GM10847 (cell line): ENCODE measurements around the gene SLC12A4.
"Not testable (repeated sequence)": the region's sequence is repeated elsewhere in the genome, so short reads cannot be mapped to it uniquely, and the experiment has no call there.

ENCODE experiments used
- POLR2A ChIP-seq: IDR thresholded peaks from 2 replicates; pipeline ENCODE4 v1.6.1; 2011; ENCODE audit not compliant: insufficient read length; ENCODE audit errors: extremely low read depth

The SLC12A4 gene

DNA sequence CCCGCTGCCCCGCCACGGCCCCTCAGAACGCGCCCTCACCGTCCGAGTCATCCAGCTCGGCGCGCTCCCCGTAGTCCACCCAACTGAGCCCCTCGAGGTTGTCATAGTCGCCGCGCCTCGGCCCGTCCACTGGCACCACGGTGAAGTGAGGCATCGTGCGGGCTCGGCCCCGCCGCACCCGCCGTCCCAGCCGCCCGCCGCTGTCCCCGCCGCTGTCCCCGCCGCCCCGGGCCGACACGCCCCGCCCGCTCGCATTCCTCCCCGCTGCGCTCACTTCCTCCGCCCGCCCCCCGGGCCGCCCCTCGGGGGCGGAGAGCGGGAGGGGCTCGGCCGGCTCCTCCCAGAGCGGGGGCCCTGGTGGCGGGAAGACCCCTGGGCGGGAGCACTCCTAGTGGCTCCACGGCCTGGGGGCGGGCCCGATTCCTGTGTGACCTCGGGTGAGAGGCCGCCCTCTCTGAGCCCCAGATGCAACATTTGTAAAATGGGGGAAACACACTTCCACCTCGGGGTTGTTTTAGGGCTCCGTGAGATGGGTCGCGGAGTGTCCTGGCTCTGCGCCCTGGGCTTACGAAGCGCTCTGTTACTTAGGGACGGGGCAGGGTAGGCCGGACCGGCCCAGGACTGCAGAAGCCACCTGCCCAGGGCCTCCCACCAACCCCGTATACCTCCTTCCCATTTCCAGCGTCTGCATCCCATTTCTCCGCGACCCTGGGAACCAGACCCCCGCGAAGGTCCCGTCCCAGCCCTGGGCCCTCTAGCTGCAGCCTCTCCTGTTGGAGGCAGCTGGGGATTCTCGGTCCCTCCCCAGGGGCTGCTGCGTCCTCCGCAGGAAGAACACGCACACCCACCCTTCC, at the start of gene SLC12A4:
SLC12A4 (minus strand) TSS at position 238 of the 854 bp plus-strand sequence; CDS start at position 154, 84 bp downstream.
- peak; percentile 59 for TF ChIP-seq POLR2A

DNA sequence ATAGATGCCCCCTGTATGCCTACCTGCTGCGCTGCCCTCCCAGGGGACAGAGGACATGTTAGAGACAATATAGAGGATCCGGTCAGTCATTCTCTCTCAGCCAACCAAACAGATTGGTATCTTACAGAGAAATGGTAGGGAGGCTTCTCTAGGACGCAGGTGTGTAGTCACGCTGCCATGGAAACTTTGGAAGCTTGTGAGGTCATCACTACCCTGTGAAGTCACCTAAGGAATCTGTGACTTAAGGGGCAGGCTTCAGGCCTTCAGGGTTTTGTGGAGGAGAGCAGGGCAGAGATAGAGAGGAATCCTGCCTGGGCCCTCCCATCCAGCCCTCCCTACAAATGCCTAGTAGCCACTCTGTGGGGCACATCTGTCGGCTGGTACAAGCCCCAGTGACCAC, 47.2 kb upstream of the SLC12A4 start, which contains the start of gene DPEP2NB:
DPEP2NB (minus strand) TSS at position 231 of the 400 bp plus-strand sequence; CDS start at position 90, 141 bp downstream.
- TF ChIP-seq POLR2A, result no peak

- no peak for TF ChIP-seq POLR2A
These were observed 45.0 kb upstream of the SLC12A4 start for GRCh38 chr16:68013440-68013839.

- no peak for TF ChIP-seq POLR2A
These were observed 40.8 kb upstream of the SLC12A4 start for GRCh38 chr16:68009157-68009735.

DNA sequence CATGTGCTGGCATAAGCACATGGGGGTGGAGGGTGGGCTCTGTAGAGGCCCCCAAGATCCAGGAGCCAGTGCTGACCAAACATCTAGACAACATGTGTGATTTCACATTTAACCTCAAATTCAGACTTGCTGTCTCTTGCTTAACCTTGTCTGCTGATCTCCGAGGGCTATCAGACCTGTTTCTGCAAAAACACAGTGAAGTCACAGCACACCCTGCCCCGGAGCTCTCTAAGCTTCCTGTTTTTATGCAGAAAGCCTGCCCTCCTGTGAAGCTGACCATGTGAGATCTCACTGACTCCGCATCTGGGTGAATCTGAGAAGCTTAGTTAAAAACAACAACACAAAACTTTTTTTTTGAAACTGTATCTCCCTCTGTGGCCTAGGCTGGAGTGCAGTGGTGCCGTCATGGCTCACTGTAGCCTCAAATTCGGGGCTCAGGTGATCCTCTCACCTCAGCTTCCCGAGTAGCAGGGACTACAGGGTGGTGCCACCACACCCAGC, 37.4 kb upstream of the SLC12A4 start:
- TF ChIP-seq POLR2A, result no peak

DNA sequence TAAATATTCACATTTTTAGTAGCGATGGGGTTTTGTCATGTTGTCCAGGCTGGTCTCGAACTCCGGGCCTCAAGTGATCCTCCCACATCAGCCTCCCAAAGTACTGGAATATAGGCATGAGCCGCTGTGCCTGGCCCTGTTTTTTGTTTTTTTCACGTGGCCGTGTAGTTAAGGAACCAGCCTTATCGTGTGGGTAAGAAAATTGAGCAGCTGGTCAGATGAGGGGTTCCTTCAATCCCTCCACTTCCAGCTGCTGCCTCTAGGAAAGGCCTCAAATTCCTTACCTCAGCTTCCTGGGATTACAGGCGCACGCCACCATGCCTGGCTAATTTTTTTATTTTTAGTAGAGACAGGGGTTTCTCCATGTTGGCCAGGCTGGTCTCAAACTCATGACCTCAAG, 36.8 kb upstream of the SLC12A4 start:
- no peak for TF ChIP-seq POLR2A

DNA sequence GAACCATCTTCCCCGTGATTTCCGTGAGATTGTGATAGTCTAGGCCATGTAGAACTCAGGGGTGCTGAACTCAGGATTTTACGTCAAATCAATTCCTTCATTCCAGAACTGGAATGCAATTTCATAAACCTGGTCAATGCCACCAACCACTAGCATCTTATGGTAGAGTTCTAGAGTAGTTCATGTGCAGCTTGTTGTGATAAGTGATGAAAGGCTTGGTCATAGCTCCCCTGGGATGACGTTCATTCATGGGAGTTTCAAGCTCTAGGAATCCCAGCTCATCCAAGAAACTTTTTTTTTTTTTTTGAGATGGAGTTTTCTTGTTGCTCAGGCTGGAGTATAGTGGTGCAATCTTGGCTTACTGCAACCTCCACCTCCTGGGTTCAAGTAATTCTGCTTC, 34.6 kb upstream of the SLC12A4 start:
- no peak for TF ChIP-seq POLR2A

DNA sequence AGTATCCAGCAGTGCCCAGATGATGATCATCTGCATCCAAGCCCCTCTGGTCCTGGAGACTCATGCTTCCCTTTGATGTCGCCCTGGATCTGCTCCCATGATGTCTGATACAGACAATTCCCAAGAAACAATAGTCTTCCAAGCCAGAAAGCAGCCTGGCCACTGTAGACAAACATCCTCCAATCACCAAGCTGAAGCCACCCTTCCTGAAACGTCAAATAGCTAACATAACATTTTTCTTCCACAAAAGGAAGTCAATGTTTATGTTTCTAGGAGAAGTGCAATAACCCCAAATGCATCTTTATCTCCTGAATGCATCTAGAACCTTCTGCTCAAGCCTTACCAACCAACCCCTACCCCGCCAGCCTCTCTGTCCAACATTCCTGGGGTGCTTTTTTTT, 32.0 kb upstream of the SLC12A4 start:
- TF ChIP-seq POLR2A, result no peak

GRCh38 chr16:67999985-68000384, 31.5 kb upstream of the SLC12A4 start:
- TF ChIP-seq POLR2A, result no peak

DNA sequence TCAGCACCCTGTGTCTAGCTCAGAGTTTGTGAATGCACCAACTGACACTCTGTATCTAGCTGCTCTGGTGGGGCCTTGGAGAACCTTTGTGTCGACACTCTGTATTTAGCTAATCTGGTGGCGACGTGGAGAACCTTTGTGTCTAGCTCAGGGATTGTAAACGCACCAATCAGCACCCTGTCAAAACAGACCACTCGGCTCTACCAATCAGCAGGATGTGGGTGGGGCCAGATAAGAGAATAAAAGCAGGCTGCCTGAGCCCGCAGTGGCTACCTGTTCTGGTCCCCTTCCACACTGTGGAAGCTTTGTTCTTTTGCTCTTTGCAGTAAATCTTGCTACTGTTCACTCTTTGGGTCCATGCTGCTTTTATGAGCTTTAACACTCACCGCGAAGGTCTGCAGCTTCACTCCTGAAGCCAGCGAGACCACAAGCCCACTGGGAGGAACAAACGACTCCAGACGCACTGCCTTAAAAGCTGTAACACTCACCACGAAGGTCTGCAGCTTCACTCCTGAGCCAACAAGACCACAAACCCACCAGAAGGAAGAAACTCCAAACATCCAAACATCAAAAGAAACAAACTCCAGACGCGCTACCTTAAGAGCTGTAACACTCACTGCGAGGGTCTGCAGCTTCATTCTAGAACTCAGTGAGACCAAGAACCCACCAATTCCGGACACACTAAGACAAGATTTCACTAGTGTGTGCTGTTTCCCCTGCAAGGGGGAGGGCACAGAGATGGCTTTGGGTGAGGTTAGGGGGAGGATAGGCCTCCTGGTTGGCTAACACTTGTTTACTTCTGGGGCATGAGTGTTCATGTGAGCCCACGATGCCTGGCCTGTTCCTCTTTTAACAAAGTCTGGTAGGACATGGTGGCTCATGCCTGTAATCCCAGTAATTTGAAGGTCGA, 30.6 kb upstream of the SLC12A4 start, which contains the start of gene DPEP2:
DPEP2 (minus strand) TSS at position 706 of the 910 bp plus-strand sequence. CDS start 6,272 bp downstream, outside the sequence.
- not testable (repeated sequence) for TF ChIP-seq POLR2A

DNA sequence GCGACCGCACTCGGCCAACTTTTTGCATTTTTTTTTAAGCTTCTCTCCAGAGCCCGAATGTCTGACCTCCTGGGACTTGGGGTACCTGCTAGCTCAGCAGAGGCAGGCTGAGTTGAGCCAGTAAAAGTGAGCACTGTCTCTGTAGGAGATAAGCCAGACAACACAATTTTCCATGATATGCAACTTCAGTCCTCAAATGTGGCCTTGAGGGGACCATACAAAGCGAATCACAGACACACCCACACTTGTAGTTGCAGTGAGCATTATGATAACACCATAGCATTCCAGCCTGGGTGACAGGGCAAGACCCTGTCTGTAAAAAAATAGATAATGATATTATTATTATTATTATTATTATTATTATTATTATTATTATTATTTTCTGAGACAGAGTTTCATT, 28.2 kb upstream of the SLC12A4 start:
- no peak for TF ChIP-seq POLR2A

DNA sequence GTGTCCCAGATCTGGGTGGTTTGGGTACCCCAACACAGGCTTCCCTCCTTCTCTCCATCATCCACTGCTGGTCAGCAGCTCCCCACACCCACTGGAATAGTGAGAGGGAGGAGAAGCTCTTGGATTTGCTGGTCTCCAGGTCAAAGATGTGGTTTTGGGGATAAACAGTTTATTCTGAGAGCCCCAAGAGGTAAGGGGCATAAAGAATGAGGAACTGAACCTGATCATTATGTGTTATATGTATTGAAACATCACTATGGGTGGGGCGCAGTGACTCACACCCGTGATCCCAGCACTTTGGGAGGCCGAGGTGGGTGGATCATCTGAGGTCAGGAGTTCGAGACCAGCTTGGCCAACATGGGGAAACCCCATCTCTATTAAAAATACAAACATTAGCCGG, 27.0 kb upstream of the SLC12A4 start:
- no peak for TF ChIP-seq POLR2A

DNA sequence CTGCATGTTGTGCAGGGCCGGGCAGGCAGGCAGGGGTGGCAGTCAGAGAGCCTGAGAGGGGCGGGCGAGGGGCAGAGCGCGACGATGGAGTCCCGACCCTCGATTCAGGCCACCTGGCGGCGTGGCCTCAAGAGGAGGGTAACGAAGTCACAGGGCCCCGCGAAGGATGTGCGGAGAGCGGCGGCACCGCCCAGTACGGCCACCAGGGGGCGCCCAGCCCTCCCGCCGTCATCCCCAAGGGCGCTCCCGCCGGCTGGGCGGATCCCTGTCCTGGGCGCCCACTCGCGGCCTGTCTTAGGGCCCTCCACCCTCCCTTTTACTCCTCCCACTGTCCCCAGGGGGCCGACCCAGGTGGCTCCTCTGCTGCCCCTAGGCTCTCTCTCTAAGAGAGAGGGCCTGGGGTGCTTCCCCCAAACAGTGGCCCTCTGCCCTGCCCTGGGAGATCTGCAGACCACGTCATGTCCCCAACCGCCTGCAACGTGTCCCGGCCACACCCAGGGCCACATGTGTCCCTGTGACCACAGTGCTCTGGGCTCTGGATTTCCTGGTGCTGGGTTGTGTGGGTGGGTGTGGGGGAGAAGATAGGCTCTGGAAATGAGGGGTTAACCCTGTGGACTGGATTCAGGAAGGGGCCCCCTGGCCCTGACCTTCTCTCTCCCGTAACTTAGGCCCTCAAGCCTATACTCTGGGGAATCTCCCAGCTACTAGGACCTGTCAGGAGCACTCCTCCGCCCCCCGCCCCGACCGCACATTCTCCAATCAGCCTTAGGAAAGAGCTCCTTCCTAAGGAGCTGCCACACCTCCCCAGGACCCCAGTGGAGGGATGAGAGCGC, 25.0 kb upstream of the SLC12A4 start:
- TF ChIP-seq POLR2A, result no peak

GRCh38 chr16:67992661-67993206, 24.3 kb upstream of the SLC12A4 start:
- TF ChIP-seq POLR2A, result no peak
